ENCODE measurements around the gene ADCY2.

Gene ADCY2

GRCh38 chr5:7776442-7776841 lies 380.5 kb downstream of the ADCY2 start:
- Histone ChIP-seq H3K4me3 (ENCODE audit: low read depth, low read length) (no peak overlapping the region), H3K4me1 (ENCODE audit: control insufficient read depth, insufficient read depth, low read length) (no peaks in the 10 kb centered on the region), H3K36me3 (ENCODE audit: control insufficient read depth, insufficient read depth, low read length) (peaks cover 23% of the 10 kb centered on the region), H3K9me3 (ENCODE audit: control insufficient read depth, insufficient read depth, low read depth, low read length) (no peaks in the 10 kb centered on the region), H3K9ac (ENCODE audit: low read length) (no peak overlapping the region), H3K27me3 (ENCODE audit: control insufficient read depth, insufficient read depth, low read length) (no peaks in the 10 kb centered on the region), H3K27ac (ENCODE audit: low read depth, low read length) (no peak overlapping the region)

- no peak overlapping the region for H3K4me3 ChIP-seq (ENCODE audit: low read depth, low read length)
- H3K9ac ChIP-seq (ENCODE audit: low read length): no peak overlapping the region
- H3K36me3 ChIP-seq (ENCODE audit: control insufficient read depth, insufficient read depth, low read length): peaks cover 5% of the 10 kb centered on the region; the same call in 1 of the 2 replicates
- peaks cover 3% of the 10 kb centered on the region for H3K4me1 ChIP-seq (ENCODE audit: control insufficient read depth, insufficient read depth, low read length)
- no peak overlapping the region for H3K27ac ChIP-seq (ENCODE audit: low read depth, low read length)
- H3K9me3 ChIP-seq (ENCODE audit: control insufficient read depth, insufficient read depth, low read depth, low read length): no peaks in the 10 kb centered on the region
- H3K27me3 ChIP-seq (ENCODE audit: control insufficient read depth, insufficient read depth, low read length): no peaks in the 10 kb centered on the region
Observed at GRCh38 chr5:7779019-7780005, 383.4 kb downstream of the ADCY2 start.

GRCh38 chr5:7781899-7782298 lies 386.0 kb downstream of the ADCY2 start:
- no peak overlapping the region for H3K4me3 ChIP-seq (ENCODE audit: low read depth, low read length)
- peaks cover 16% of the 10 kb centered on the region; the same call in 1 of the 2 replicates for H3K36me3 ChIP-seq (ENCODE audit: control insufficient read depth, insufficient read depth, low read length)
- peaks cover 10% of the 10 kb centered on the region for H3K4me1 ChIP-seq (ENCODE audit: control insufficient read depth, insufficient read depth, low read length)
- H3K27ac ChIP-seq (ENCODE audit: low read depth, low read length): no peak overlapping the region
- H3K9me3 ChIP-seq (ENCODE audit: control insufficient read depth, insufficient read depth, low read depth, low read length): no peaks in the 10 kb centered on the region
- no peaks in the 10 kb centered on the region for H3K27me3 ChIP-seq (ENCODE audit: control insufficient read depth, insufficient read depth, low read length)
- no peak overlapping the region for H3K9ac ChIP-seq (ENCODE audit: low read length)

GRCh38 chr5:7784683-7785380 lies 388.9 kb downstream of the ADCY2 start:
- Histone ChIP-seq H3K9me3 (ENCODE audit: control insufficient read depth, insufficient read depth, low read depth, low read length) (no peaks in the 10 kb centered on the region), H3K9ac (ENCODE audit: low read length) (no peak overlapping the region), H3K4me1 (ENCODE audit: control insufficient read depth, insufficient read depth, low read length) (peaks cover 10% of the 10 kb centered on the region), H3K27me3 (ENCODE audit: control insufficient read depth, insufficient read depth, low read length) (no peaks in the 10 kb centered on the region), H3K27ac (ENCODE audit: low read depth, low read length) (no peak overlapping the region), H3K36me3 (ENCODE audit: control insufficient read depth, insufficient read depth, low read length) (peaks cover 17% of the 10 kb centered on the region; the same call in 1 of the 2 replicates), H3K4me3 (ENCODE audit: low read depth, low read length) (no peak overlapping the region)

- H3K27ac ChIP-seq (ENCODE audit: low read depth, low read length): no peak overlapping the region
- H3K27me3 ChIP-seq (ENCODE audit: control insufficient read depth, insufficient read depth, low read length): no peaks in the 10 kb centered on the region
- no peak overlapping the region for H3K4me3 ChIP-seq (ENCODE audit: low read depth, low read length)
- H3K9me3 ChIP-seq (ENCODE audit: control insufficient read depth, insufficient read depth, low read depth, low read length): no peaks in the 10 kb centered on the region
- no peak overlapping the region for H3K9ac ChIP-seq (ENCODE audit: low read length)
- peaks cover 31% of the 10 kb centered on the region for H3K36me3 ChIP-seq (ENCODE audit: control insufficient read depth, insufficient read depth, low read length)
- H3K4me1 ChIP-seq (ENCODE audit: control insufficient read depth, insufficient read depth, low read length): peaks cover 19% of the 10 kb centered on the region
Observed at GRCh38 chr5:7787770-7788169, 391.8 kb downstream of the ADCY2 start.

GRCh38 chr5:7789567-7789966 lies 393.6 kb downstream of the ADCY2 start:
- Histone ChIP-seq H3K27me3 (ENCODE audit: control insufficient read depth, insufficient read depth, low read length) (no peaks in the 10 kb centered on the region), H3K9me3 (ENCODE audit: control insufficient read depth, insufficient read depth, low read depth, low read length) (no peaks in the 10 kb centered on the region), H3K4me1 (ENCODE audit: control insufficient read depth, insufficient read depth, low read length) (peaks cover 13% of the 10 kb centered on the region), H3K4me3 (ENCODE audit: low read depth, low read length) (no peak overlapping the region), H3K27ac (ENCODE audit: low read depth, low read length) (no peak overlapping the region), H3K36me3 (ENCODE audit: control insufficient read depth, insufficient read depth, low read length) (peaks cover 39% of the 10 kb centered on the region), H3K9ac (ENCODE audit: low read length) (no peak overlapping the region)

GRCh38 chr5:7793895-7794294 lies 398.0 kb downstream of the ADCY2 start:
- Histone ChIP-seq H3K4me1 (ENCODE audit: control insufficient read depth, insufficient read depth, low read length) (peaks cover 9% of the 10 kb centered on the region), H3K27me3 (ENCODE audit: control insufficient read depth, insufficient read depth, low read length) (no peaks in the 10 kb centered on the region), H3K9ac (ENCODE audit: low read length) (no peak overlapping the region)

GRCh38 chr5:7794311-7794710 lies 398.4 kb downstream of the ADCY2 start:
- Histone ChIP-seq H3K27ac (ENCODE audit: low read depth, low read length) (no peak overlapping the region), H3K36me3 (ENCODE audit: control insufficient read depth, insufficient read depth, low read length) (peaks cover 22% of the 10 kb centered on the region), H3K4me1 (ENCODE audit: control insufficient read depth, insufficient read depth, low read length) (peaks cover 9% of the 10 kb centered on the region), H3K27me3 (ENCODE audit: control insufficient read depth, insufficient read depth, low read length) (no peaks in the 10 kb centered on the region), H3K4me3 (ENCODE audit: low read depth, low read length) (no peak overlapping the region), H3K9ac (ENCODE audit: low read length) (no peak overlapping the region), H3K9me3 (ENCODE audit: control insufficient read depth, insufficient read depth, low read depth, low read length) (no peaks in the 10 kb centered on the region)

More at GRCh38 chr5:7793895-7794294, 398.0 kb downstream of the ADCY2 start:
- Histone ChIP-seq H3K36me3 (ENCODE audit: control insufficient read depth, insufficient read depth, low read length) (peaks cover 22% of the 10 kb centered on the region), H3K27ac (ENCODE audit: low read depth, low read length) (no peak overlapping the region), H3K4me3 (ENCODE audit: low read depth, low read length) (no peak overlapping the region), H3K9me3 (ENCODE audit: control insufficient read depth, insufficient read depth, low read depth, low read length) (no peaks in the 10 kb centered on the region)

GRCh38 chr5:7794823-7795222 lies 398.9 kb downstream of the ADCY2 start:
- no peak overlapping the region for H3K4me3 ChIP-seq (ENCODE audit: low read depth, low read length)
- no peak overlapping the region for H3K27ac ChIP-seq (ENCODE audit: low read depth, low read length)
- peaks cover 9% of the 10 kb centered on the region for H3K4me1 ChIP-seq (ENCODE audit: control insufficient read depth, insufficient read depth, low read length)
- no peaks in the 10 kb centered on the region for H3K9me3 ChIP-seq (ENCODE audit: control insufficient read depth, insufficient read depth, low read depth, low read length)
- H3K36me3 ChIP-seq (ENCODE audit: control insufficient read depth, insufficient read depth, low read length): peaks cover 22% of the 10 kb centered on the region
- no peak overlapping the region for H3K9ac ChIP-seq (ENCODE audit: low read length)
- H3K27me3 ChIP-seq (ENCODE audit: control insufficient read depth, insufficient read depth, low read length): no peaks in the 10 kb centered on the region

- peaks cover 6% of the 10 kb centered on the region for H3K4me1 ChIP-seq (ENCODE audit: control insufficient read depth, insufficient read depth, low read length)
- H3K9me3 ChIP-seq (ENCODE audit: control insufficient read depth, insufficient read depth, low read depth, low read length): no peaks in the 10 kb centered on the region
- no peak overlapping the region for H3K4me3 ChIP-seq (ENCODE audit: low read depth, low read length)
- H3K27ac ChIP-seq (ENCODE audit: low read depth, low read length): no peak overlapping the region
- no peaks in the 10 kb centered on the region for H3K27me3 ChIP-seq (ENCODE audit: control insufficient read depth, insufficient read depth, low read length)
- peaks cover 17% of the 10 kb centered on the region for H3K36me3 ChIP-seq (ENCODE audit: control insufficient read depth, insufficient read depth, low read length)
- H3K9ac ChIP-seq (ENCODE audit: low read length): no peak overlapping the region
Observed at GRCh38 chr5:7795306-7795705, 399.4 kb downstream of the ADCY2 start.

Data from HUES6 (cell line).